ENCODE data around the gene RBCK1.
"Not testable (repeated sequence)": the region's sequence is repeated elsewhere in the genome, so short reads cannot be mapped to it uniquely, and the experiment has no call there.

Gene RBCK1

GRCh38 chr20:380763-381580 lies 27.1 kb upstream of the RBCK1 start:
- peak overlapping the region; percentile 39 for H3K9ac ChIP-seq (ENCODE audit: low read length)
- H3K4me1 ChIP-seq (ENCODE audit: control insufficient read depth, low read depth, low read length), result no peaks in the 10 kb centered on the region

GRCh38 chr20:381581-382290 lies 26.4 kb upstream of the RBCK1 start:
- Histone ChIP-seq H3K9me3 (ENCODE audit: control insufficient read depth, low read depth, low read length) (no peaks in the 10 kb centered on the region), H3K9ac (ENCODE audit: low read length) (peak overlapping the region; percentile 39), H3K4me1 (ENCODE audit: control insufficient read depth, low read depth, low read length) (no peaks in the 10 kb centered on the region), H3K36me3 (ENCODE audit: control insufficient read depth, low read depth, low read length) (no peaks in the 10 kb centered on the region), H3K27me3 (ENCODE audit: control insufficient read depth, insufficient read depth, low read length) (peaks cover 20% of the 10 kb centered on the region), H3K27ac (ENCODE audit: low read length) (no peak overlapping the region), H3K4me3 (ENCODE audit: low read length) (peak overlapping the region; percentile 62)

More at GRCh38 chr20:380763-381580, 27.1 kb upstream of the RBCK1 start:
- Histone ChIP-seq H3K27ac (ENCODE audit: low read length) (no peak overlapping the region), H3K27me3 (ENCODE audit: control insufficient read depth, insufficient read depth, low read length) (peaks cover 20% of the 10 kb centered on the region), H3K36me3 (ENCODE audit: control insufficient read depth, low read depth, low read length) (no peaks in the 10 kb centered on the region), H3K4me3 (ENCODE audit: low read length) (peak overlapping the region; percentile 62), H3K9me3 (ENCODE audit: control insufficient read depth, low read depth, low read length) (no peaks in the 10 kb centered on the region)

- Histone ChIP-seq H3K4me3 (ENCODE audit: low read length) (peak overlapping the region; percentile 62), H3K27me3 (ENCODE audit: control insufficient read depth, insufficient read depth, low read length) (peaks cover 20% of the 10 kb centered on the region), H3K4me1 (ENCODE audit: control insufficient read depth, low read depth, low read length) (no peaks in the 10 kb centered on the region), H3K27ac (ENCODE audit: low read length) (no peak overlapping the region), H3K9me3 (ENCODE audit: control insufficient read depth, low read depth, low read length) (no peaks in the 10 kb centered on the region), H3K9ac (ENCODE audit: low read length) (no peak overlapping the region), H3K36me3 (ENCODE audit: control insufficient read depth, low read depth, low read length) (no peaks in the 10 kb centered on the region)
These were observed 25.6 kb upstream of the RBCK1 start for GRCh38 chr20:382291-383115.

- H3K36me3 ChIP-seq (ENCODE audit: control insufficient read depth, low read depth, low read length), result peaks cover 2% of the 10 kb centered on the region
- no peaks in the 10 kb centered on the region for H3K4me1 ChIP-seq (ENCODE audit: control insufficient read depth, low read depth, low read length)
- H3K9me3 ChIP-seq (ENCODE audit: control insufficient read depth, low read depth, low read length), result no peaks in the 10 kb centered on the region
- H3K9ac ChIP-seq (ENCODE audit: low read length), result no peak overlapping the region
- peaks cover 20% of the 10 kb centered on the region for H3K27me3 ChIP-seq (ENCODE audit: control insufficient read depth, insufficient read depth, low read length)
- H3K27ac ChIP-seq (ENCODE audit: low read length), result no peak overlapping the region
- H3K4me3 ChIP-seq (ENCODE audit: low read length), result no peak overlapping the region
These were observed 24.2 kb upstream of the RBCK1 start for GRCh38 chr20:383889-384288.

GRCh38 chr20:384723-385122 lies 23.4 kb upstream of the RBCK1 start:
- Histone ChIP-seq H3K27ac (ENCODE audit: low read length) (no peak overlapping the region), H3K4me1 (ENCODE audit: control insufficient read depth, low read depth, low read length) (no peaks in the 10 kb centered on the region), H3K27me3 (ENCODE audit: control insufficient read depth, insufficient read depth, low read length) (peaks cover 20% of the 10 kb centered on the region), H3K36me3 (ENCODE audit: control insufficient read depth, low read depth, low read length) (peaks cover 5% of the 10 kb centered on the region), H3K4me3 (ENCODE audit: low read length) (no peak overlapping the region), H3K9ac (ENCODE audit: low read length) (no peak overlapping the region), H3K9me3 (ENCODE audit: control insufficient read depth, low read depth, low read length) (no peaks in the 10 kb centered on the region)

GRCh38 chr20:385448-385847 lies 22.7 kb upstream of the RBCK1 start:
- Histone ChIP-seq H3K4me1 (ENCODE audit: control insufficient read depth, low read depth, low read length) (no peaks in the 10 kb centered on the region), H3K9ac (ENCODE audit: low read length) (no peak overlapping the region), H3K9me3 (ENCODE audit: control insufficient read depth, low read depth, low read length) (no peaks in the 10 kb centered on the region), H3K36me3 (ENCODE audit: control insufficient read depth, low read depth, low read length) (peaks cover 5% of the 10 kb centered on the region), H3K27ac (ENCODE audit: low read length) (no peak overlapping the region), H3K27me3 (ENCODE audit: control insufficient read depth, insufficient read depth, low read length) (peaks cover 20% of the 10 kb centered on the region), H3K4me3 (ENCODE audit: low read length) (no peak overlapping the region)

- not testable (repeated sequence) for H3K4me1 ChIP-seq (ENCODE audit: control insufficient read depth, low read depth, low read length); H3K27ac ChIP-seq (ENCODE audit: low read length); H3K4me3 ChIP-seq (ENCODE audit: low read length); H3K9me3 ChIP-seq (ENCODE audit: control insufficient read depth, low read depth, low read length); H3K36me3 ChIP-seq (ENCODE audit: control insufficient read depth, low read depth, low read length); H3K9ac ChIP-seq (ENCODE audit: low read length)
- H3K27me3 ChIP-seq (ENCODE audit: control insufficient read depth, insufficient read depth, low read length), result peaks cover 14% of the 10 kb centered on the region
These were observed 21.5 kb upstream of the RBCK1 start for GRCh38 chr20:386634-387033.

GRCh38 chr20:387520-387919 lies 20.6 kb upstream of the RBCK1 start:
- peaks cover 5% of the 10 kb centered on the region for H3K36me3 ChIP-seq (ENCODE audit: control insufficient read depth, low read depth, low read length)

GRCh38 chr20:388034-388994 lies 19.8 kb upstream of the RBCK1 start:
- H3K4me3 ChIP-seq (ENCODE audit: low read length), result no peak overlapping the region
- H3K9me3 ChIP-seq (ENCODE audit: control insufficient read depth, low read depth, low read length), result no peaks in the 10 kb centered on the region
- H3K9ac ChIP-seq (ENCODE audit: low read length), result no peak overlapping the region
- no peaks in the 10 kb centered on the region for H3K4me1 ChIP-seq (ENCODE audit: control insufficient read depth, low read depth, low read length)
- no peaks in the 10 kb centered on the region for H3K27me3 ChIP-seq (ENCODE audit: control insufficient read depth, insufficient read depth, low read length)
- no peak overlapping the region for H3K27ac ChIP-seq (ENCODE audit: low read length)
- peaks cover 5% of the 10 kb centered on the region for H3K36me3 ChIP-seq (ENCODE audit: control insufficient read depth, low read depth, low read length)

More at GRCh38 chr20:387520-387919, 20.6 kb upstream of the RBCK1 start:
- no peak overlapping the region for H3K27ac ChIP-seq (ENCODE audit: low read length)
- peaks cover 8% of the 10 kb centered on the region for H3K27me3 ChIP-seq (ENCODE audit: control insufficient read depth, insufficient read depth, low read length)
- no peaks in the 10 kb centered on the region for H3K9me3 ChIP-seq (ENCODE audit: control insufficient read depth, low read depth, low read length)
- no peaks in the 10 kb centered on the region for H3K4me1 ChIP-seq (ENCODE audit: control insufficient read depth, low read depth, low read length)
- H3K9ac ChIP-seq (ENCODE audit: low read length), result no peak overlapping the region
- no peak overlapping the region for H3K4me3 ChIP-seq (ENCODE audit: low read length)

GRCh38 chr20:389220-389619 lies 18.9 kb upstream of the RBCK1 start:
- H3K4me1 ChIP-seq (ENCODE audit: control insufficient read depth, low read depth, low read length), result no peaks in the 10 kb centered on the region

More at GRCh38 chr20:389220-389619, 18.9 kb upstream of the RBCK1 start:
- Histone ChIP-seq H3K4me3 (ENCODE audit: low read length) (no peak overlapping the region), H3K36me3 (ENCODE audit: control insufficient read depth, low read depth, low read length) (peaks cover 5% of the 10 kb centered on the region), H3K27ac (ENCODE audit: low read length) (no peak overlapping the region), H3K9me3 (ENCODE audit: control insufficient read depth, low read depth, low read length) (no peaks in the 10 kb centered on the region), H3K9ac (ENCODE audit: low read length) (no peak overlapping the region), H3K27me3 (ENCODE audit: control insufficient read depth, insufficient read depth, low read length) (no peaks in the 10 kb centered on the region)

Measured in iPS-18a (cell line).